SK-N-SH (cell line): Measurements from ENCODE around the gene ACSM2B. TPM values are rescaled to one million over a fixed set of nuclear protein-coding genes. Genes with fewer than 3 reads are reported as not detected.

Experiments
- CTCF ChIA-PET: fragments of 300-600, 350-600 bp; formaldehyde crosslinking; extraction: SDS; loops from one replicate; lab custom pipeline; 2021; lab: Yijun Ruan, JAX
- POLR2A ChIA-PET: fragments of 350-600 bp; sonication (Branson Sonifier 250); formaldehyde crosslinking; extraction: SDS; loops from one replicate; lab custom pipeline; 2020; ENCODE audit warnings: antibody characterized with exemption, inconsistent platforms; lab: Yijun Ruan, JAX
- DNase-seq: peaks from one replicate; pipeline ENCODE4 v3.0.0; 2012
- H2AFZ ChIP-seq: fragments of 200-600 bp; sonication (generic); 2 replicates; pipeline ENCODE4 v1.8.1; 2016; ENCODE audit warnings: antibody characterized with exemption, mild to moderate bottlenecking, low read depth
- H3F3A ChIP-seq: fragments of 200-600 bp; sonication (generic); replicated peaks from 2 replicates; pipeline ENCODE3; 2016; ENCODE audit warnings: antibody characterized with exemption, mild to moderate bottlenecking; ENCODE audit not compliant: insufficient read depth
- H3K27ac ChIP-seq, 2 experiments: fragments of 200-500 bp in 1 of 2; fragments of 200-600 bp in 1 of 2; sonication (Bioruptor generic) in 1 of 2; sonication (generic), shearing (Covaris generic) in 1 of 2; 2 replicates each; pipeline versions ENCODE4 v1.5.1 to v1.6.1; 2014 to 2016; ENCODE audit warnings: low read depth in 2 of 2, inconsistent platforms in 1 of 2, low read length in 1 of 2, mild to moderate bottlenecking in 1 of 2, mixed read lengths in 1 of 2
- H3K27me3 ChIP-seq: fragments of 200-600 bp; sonication (generic), shearing (Covaris generic); 2 replicates; pipeline ENCODE4 v1.6.1; 2016; ENCODE audit warnings: mixed run types; ENCODE audit not compliant: insufficient read depth
- H3K36me3 ChIP-seq, 2 experiments: fragments of 200-500 bp in 1 of 2; fragments of 200-600 bp in 1 of 2; sonication (Bioruptor generic) in 1 of 2; sonication (generic) in 1 of 2; replicated peaks in 1 of 2; 2 replicates each; pipeline versions ENCODE3 to v1.5.1; 2014 to 2016; ENCODE audit warnings: low read length in 1 of 2, mild to moderate bottlenecking in 1 of 2; ENCODE audit not compliant: insufficient read depth in 2 of 2, control insufficient read depth in 1 of 2
- H3K4me1 ChIP-seq, 2 experiments: fragments of 200-500 bp in 1 of 2; fragments of 200-600 bp in 1 of 2; sonication (Bioruptor generic) in 1 of 2; sonication (generic), shearing (Covaris generic) in 1 of 2; 2 replicates each; pipeline versions ENCODE4 v1.5.1 to v1.6.1; 2014 to 2016; ENCODE audit warnings: low read depth in 1 of 2, low read length in 1 of 2, mixed run types in 1 of 2; ENCODE audit not compliant: insufficient read depth in 2 of 2, control insufficient read depth in 1 of 2
- H3K4me2 ChIP-seq: fragments of 200-600 bp; sonication (generic), shearing (Covaris generic); 2 replicates; pipeline ENCODE4 v1.6.1; 2017; ENCODE audit warnings: mixed run types
- H3K4me3 ChIP-seq, 2 experiments: fragments of 200-500 bp in 1 of 2; fragments of 200-600 bp in 1 of 2; sonication (Bioruptor generic) in 1 of 2; sonication (generic), shearing (Covaris generic) in 1 of 2; 2 replicates each; pipeline versions ENCODE4 v1.5.1 to v1.8.1; 2014 to 2016; ENCODE audit warnings: low read depth in 2 of 2, inconsistent platforms in 1 of 2, low read length in 1 of 2, mild to moderate bottlenecking in 1 of 2, mixed read lengths in 1 of 2, moderate library complexity in 1 of 2
- H3K79me2 ChIP-seq: fragments of 200-600 bp; sonication (generic); 2 replicates; pipeline ENCODE4 v1.8.1; 2017; ENCODE audit warnings: mild to moderate bottlenecking; ENCODE audit not compliant: insufficient read depth
- H3K9ac ChIP-seq: fragments of 200-600 bp; sonication (generic); 2 replicates; pipeline ENCODE4 v1.6.1; 2017; ENCODE audit warnings: mixed run types
- H3K9me2 ChIP-seq: fragments of 200-600 bp; sonication (generic); 2 replicates; pipeline ENCODE4 v1.6.1; 2017; ENCODE audit warnings: mixed run types
- H3K9me3 ChIP-seq: fragments of 200-600 bp; sonication (generic); 2 replicates; pipeline ENCODE4 v1.6.1; 2017; ENCODE audit warnings: mixed run types, mild to moderate bottlenecking, moderate library complexity
- H4K20me1 ChIP-seq: fragments of 200-600 bp; sonication (generic); 2 replicates; pipeline ENCODE4 v1.6.1; 2017; ENCODE audit warnings: mild to moderate bottlenecking, mixed run types; ENCODE audit not compliant: insufficient read depth
- CHD2 ChIP-seq: fragments of 150-350 bp; IDR thresholded peaks from 2 replicates; pipeline ENCODE4 v1.6.1; 2018; ENCODE audit warnings: low read length; ENCODE audit not compliant: partially characterized antibody
- ELF1 ChIP-seq: IDR thresholded peaks from 2 replicates; pipeline ENCODE4 v1.4.0; 2012
- FOXM1 ChIP-seq: IDR thresholded peaks from 2 replicates; pipeline ENCODE4 v1.4.0; 2012; ENCODE audit warnings: low read depth, mild to moderate bottlenecking
- GABPA ChIP-seq: IDR thresholded peaks from 2 replicates; pipeline ENCODE4 v1.4.0; 2012; ENCODE audit warnings: low read depth, mild to moderate bottlenecking
- GATA2 ChIP-seq: sonication (generic); formaldehyde crosslinking; IDR thresholded peaks from 2 replicates; pipeline ENCODE4 v1.5.0; 2020; ENCODE audit warnings: mild to moderate bottlenecking, missing genetic modification reagents
- JUND ChIP-seq: IDR thresholded peaks from 2 replicates; pipeline ENCODE4 v1.4.0; 2012
- MEF2A ChIP-seq: IDR thresholded peaks from 2 replicates; pipeline ENCODE4 v1.4.0; 2012; ENCODE audit warnings: low read depth, borderline replicate concordance
- NFIC ChIP-seq: IDR thresholded peaks from 2 replicates; pipeline ENCODE4 v1.4.0; 2012; ENCODE audit warnings: borderline replicate concordance
- NRF1 ChIP-seq: IDR thresholded peaks from 2 replicates; pipeline ENCODE4 v1.6.1; 2012; ENCODE audit warnings: low read depth, mild to moderate bottlenecking, low read length
- RAD21 ChIP-seq: IDR thresholded peaks from 2 replicates; pipeline ENCODE4 v1.6.1; 2012; ENCODE audit warnings: mild to moderate bottlenecking, low read length
- RXRA ChIP-seq: IDR thresholded peaks from 2 replicates; pipeline ENCODE4 v1.4.0; 2012; ENCODE audit warnings: low read depth, mild to moderate bottlenecking, borderline replicate concordance
- SIN3A ChIP-seq: IDR thresholded peaks from 2 replicates; pipeline ENCODE4 v1.6.1; 2012; ENCODE audit warnings: low read depth, mild to moderate bottlenecking, low read length, moderate library complexity, borderline replicate concordance
- SMC3 ChIP-seq: IDR thresholded peaks from 2 replicates; pipeline ENCODE4 v1.6.1; 2012; ENCODE audit warnings: low read depth, low read length, improper control_type of control experiment
- TAF1 ChIP-seq: IDR thresholded peaks from 2 replicates; pipeline ENCODE4 v1.6.1; 2012; ENCODE audit warnings: low read depth, mild to moderate bottlenecking, low read length, moderate library complexity, borderline replicate concordance
- TEAD4 ChIP-seq: IDR thresholded peaks from 2 replicates; pipeline ENCODE4 v1.4.0; 2012; ENCODE audit warnings: mild to moderate bottlenecking, borderline replicate concordance; ENCODE audit not compliant: insufficient read depth
- WGBS: methylation state at CpG from one replicate; pipeline ENCODE4 v1.1.6; 2017; ENCODE audit warnings: low lambda C conversion rate; 5-methylcytosine and 5-hydroxymethylcytosine counted together
- polyA plus RNA-seq, 3 experiments: library from polyadenylated mRNA; depleted of rRNA; stranded (reverse); fragments of >200 nt; gene quantifications; 2 replicates each; pipeline ENCODE4 v1.2.3, GENCODE V29; 2012
- TF ChIP-seq, protein P1 (sequence below): IDR thresholded peaks from 2 replicates; pipeline ENCODE4 v1.4.0; 2012; ENCODE audit warnings: low read depth, borderline replicate concordance
- TF ChIP-seq, protein P2 (sequence below): fragments of 200-600 bp; sonication (generic); IDR thresholded peaks from 2 replicates; pipeline ENCODE4 v1.6.1; 2017; ENCODE audit warnings: antibody characterized with exemption, mild to moderate bottlenecking, moderate library complexity
- TF ChIP-seq, protein P3 (sequence below): IDR thresholded peaks from 2 replicates; pipeline ENCODE4 v1.6.1; 2012; ENCODE audit warnings: mild to moderate bottlenecking, low read depth, low read length, moderate library complexity
- TF ChIP-seq, protein P4 (sequence below): IDR thresholded peaks from 2 replicates; pipeline ENCODE4; 2012
- TF ChIP-seq, protein P5 (sequence below): fragments of 150-350 bp; IDR thresholded peaks from 2 replicates; pipeline ENCODE4 v1.6.1; 2017; ENCODE audit warnings: antibody characterized with exemption, low read length, low read depth, borderline replicate concordance

The ACSM2B gene
- polyA plus RNA-seq, 1 of the 3 experiments (the other 2 are of a cell fraction): not detected

DNA sequence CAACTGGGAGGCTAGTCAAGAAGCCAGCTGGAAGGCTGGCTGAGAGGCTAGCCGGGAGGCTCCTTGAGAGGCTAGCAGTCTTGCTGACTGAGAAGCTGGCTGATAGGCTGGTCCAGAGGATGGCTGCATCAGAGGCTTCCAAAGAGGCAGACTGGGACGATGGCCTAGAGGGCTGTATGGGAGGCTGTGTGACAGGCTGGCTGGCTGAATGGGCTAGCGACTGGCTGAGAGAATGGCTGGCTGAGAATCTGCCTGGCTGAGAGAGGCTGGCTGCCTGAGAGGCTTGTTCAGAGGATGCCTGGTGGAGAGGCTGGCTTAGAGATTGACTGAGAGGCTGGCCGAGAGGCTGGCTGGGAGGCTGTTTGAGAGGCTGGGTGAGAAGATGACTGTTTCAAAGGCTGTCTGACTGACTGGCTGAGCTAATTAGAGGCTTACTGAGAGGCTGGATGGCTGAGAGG is 34.8 kb upstream of the ACSM2B start:
- no peaks in the 10 kb centered on the region for H4K20me1 ChIP-seq
- no peak overlapping the region for H3K4me2 ChIP-seq
- no peak overlapping the region for H3K27ac ChIP-seq
- no peaks in the 10 kb centered on the region for H3K4me1 ChIP-seq
- no peak overlapping the region for H3K9ac ChIP-seq
- DNase-seq: no peak
- no peak overlapping the region for H2AFZ ChIP-seq
- H3K79me2 ChIP-seq: no peaks in the 10 kb centered on the region
- TF ChIP-seq GABPA: no peak
- no peak for TF ChIP-seq FOXM1
- no peak for TF ChIP-seq TEAD4
- no peak for TF ChIP-seq RAD21
- TF ChIP-seq NFIC: no peak
- no peak for TF ChIP-seq ELF1
- TF ChIP-seq MEF2A: no peak
- no peak for TF ChIP-seq JUND
- TF ChIP-seq, protein P1, sequence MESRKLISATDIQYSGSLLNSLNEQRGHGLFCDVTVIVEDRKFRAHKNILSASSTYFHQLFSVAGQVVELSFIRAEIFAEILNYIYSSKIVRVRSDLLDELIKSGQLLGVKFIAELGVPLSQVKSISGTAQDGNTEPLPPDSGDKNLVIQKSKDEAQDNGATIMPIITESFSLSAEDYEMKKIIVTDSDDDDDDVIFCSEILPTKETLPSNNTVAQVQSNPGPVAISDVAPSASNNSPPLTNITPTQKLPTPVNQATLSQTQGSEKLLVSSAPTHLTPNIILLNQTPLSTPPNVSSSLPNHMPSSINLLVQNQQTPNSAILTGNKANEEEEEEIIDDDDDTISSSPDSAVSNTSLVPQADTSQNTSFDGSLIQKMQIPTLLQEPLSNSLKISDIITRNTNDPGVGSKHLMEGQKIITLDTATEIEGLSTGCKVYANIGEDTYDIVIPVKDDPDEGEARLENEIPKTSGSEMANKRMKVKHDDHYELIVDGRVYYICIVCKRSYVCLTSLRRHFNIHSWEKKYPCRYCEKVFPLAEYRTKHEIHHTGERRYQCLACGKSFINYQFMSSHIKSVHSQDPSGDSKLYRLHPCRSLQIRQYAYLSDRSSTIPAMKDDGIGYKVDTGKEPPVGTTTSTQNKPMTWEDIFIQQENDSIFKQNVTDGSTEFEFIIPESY: no peak
- TF ChIP-seq SMC3: no peak
- no peak for TF ChIP-seq GATA2
- TF ChIP-seq SIN3A: no peak
- no peak for TF ChIP-seq TAF1
- TF ChIP-seq RXRA: no peak
- TF ChIP-seq, protein P2, sequence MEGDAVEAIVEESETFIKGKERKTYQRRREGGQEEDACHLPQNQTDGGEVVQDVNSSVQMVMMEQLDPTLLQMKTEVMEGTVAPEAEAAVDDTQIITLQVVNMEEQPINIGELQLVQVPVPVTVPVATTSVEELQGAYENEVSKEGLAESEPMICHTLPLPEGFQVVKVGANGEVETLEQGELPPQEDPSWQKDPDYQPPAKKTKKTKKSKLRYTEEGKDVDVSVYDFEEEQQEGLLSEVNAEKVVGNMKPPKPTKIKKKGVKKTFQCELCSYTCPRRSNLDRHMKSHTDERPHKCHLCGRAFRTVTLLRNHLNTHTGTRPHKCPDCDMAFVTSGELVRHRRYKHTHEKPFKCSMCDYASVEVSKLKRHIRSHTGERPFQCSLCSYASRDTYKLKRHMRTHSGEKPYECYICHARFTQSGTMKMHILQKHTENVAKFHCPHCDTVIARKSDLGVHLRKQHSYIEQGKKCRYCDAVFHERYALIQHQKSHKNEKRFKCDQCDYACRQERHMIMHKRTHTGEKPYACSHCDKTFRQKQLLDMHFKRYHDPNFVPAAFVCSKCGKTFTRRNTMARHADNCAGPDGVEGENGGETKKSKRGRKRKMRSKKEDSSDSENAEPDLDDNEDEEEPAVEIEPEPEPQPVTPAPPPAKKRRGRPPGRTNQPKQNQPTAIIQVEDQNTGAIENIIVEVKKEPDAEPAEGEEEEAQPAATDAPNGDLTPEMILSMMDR: no peak
- TF ChIP-seq, protein P3, sequence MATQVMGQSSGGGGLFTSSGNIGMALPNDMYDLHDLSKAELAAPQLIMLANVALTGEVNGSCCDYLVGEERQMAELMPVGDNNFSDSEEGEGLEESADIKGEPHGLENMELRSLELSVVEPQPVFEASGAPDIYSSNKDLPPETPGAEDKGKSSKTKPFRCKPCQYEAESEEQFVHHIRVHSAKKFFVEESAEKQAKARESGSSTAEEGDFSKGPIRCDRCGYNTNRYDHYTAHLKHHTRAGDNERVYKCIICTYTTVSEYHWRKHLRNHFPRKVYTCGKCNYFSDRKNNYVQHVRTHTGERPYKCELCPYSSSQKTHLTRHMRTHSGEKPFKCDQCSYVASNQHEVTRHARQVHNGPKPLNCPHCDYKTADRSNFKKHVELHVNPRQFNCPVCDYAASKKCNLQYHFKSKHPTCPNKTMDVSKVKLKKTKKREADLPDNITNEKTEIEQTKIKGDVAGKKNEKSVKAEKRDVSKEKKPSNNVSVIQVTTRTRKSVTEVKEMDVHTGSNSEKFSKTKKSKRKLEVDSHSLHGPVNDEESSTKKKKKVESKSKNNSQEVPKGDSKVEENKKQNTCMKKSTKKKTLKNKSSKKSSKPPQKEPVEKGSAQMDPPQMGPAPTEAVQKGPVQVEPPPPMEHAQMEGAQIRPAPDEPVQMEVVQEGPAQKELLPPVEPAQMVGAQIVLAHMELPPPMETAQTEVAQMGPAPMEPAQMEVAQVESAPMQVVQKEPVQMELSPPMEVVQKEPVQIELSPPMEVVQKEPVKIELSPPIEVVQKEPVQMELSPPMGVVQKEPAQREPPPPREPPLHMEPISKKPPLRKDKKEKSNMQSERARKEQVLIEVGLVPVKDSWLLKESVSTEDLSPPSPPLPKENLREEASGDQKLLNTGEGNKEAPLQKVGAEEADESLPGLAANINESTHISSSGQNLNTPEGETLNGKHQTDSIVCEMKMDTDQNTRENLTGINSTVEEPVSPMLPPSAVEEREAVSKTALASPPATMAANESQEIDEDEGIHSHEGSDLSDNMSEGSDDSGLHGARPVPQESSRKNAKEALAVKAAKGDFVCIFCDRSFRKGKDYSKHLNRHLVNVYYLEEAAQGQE: no peak
- TF ChIP-seq, protein P4, sequence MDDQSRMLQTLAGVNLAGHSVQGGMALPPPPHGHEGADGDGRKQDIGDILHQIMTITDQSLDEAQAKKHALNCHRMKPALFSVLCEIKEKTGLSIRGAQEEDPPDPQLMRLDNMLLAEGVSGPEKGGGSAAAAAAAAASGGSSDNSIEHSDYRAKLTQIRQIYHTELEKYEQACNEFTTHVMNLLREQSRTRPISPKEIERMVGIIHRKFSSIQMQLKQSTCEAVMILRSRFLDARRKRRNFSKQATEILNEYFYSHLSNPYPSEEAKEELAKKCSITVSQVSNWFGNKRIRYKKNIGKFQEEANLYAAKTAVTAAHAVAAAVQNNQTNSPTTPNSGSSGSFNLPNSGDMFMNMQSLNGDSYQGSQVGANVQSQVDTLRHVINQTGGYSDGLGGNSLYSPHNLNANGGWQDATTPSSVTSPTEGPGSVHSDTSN: no peak
- no peak for TF ChIP-seq CHD2
- no peak for TF ChIP-seq NRF1
- TF ChIP-seq, protein P5, sequence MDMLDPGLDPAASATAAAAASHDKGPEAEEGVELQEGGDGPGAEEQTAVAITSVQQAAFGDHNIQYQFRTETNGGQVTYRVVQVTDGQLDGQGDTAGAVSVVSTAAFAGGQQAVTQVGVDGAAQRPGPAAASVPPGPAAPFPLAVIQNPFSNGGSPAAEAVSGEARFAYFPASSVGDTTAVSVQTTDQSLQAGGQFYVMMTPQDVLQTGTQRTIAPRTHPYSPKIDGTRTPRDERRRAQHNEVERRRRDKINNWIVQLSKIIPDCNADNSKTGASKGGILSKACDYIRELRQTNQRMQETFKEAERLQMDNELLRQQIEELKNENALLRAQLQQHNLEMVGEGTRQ: no peak
- TF ChIP-seq, all 33 proteins: peak for 0
- Histone ChIP-seq H3F3A (no peaks in the 10 kb centered on the region), H3K9me3 (no peaks in the 10 kb centered on the region), H3K9me2 (no peaks in the 10 kb centered on the region), H3K36me3 (no peaks in the 10 kb centered on the region), H3K27me3 (no peaks in the 10 kb centered on the region), H3K4me3 (no peak overlapping the region)
- ChIA-PET POLR2A (no interaction called here), CTCF (no interaction called here)
- WGBS: 6% methylated on average over 4 of the region's 4 CpGs
